ENCODE measurements around the gene OPTN.
"Not testable (repeated sequence)": the region's sequence is repeated elsewhere in the genome, so short reads cannot be mapped to it uniquely, and the experiment has no call there.

The OPTN gene

GRCh38 chr10:13072339-13072738 lies 27.6 kb upstream of the OPTN start:
- Histone ChIP-seq H3K4me3 (ENCODE audit: low read length) (no peak overlapping the region), H3K9ac (ENCODE audit: low read depth, low read length) (no peak overlapping the region), H3K36me3 (ENCODE audit: insufficient read depth, low read depth, low read length) (no peaks in the 10 kb centered on the region), H3K9me3 (ENCODE audit: insufficient read depth, low read depth, low read length) (peaks cover 13% of the 10 kb centered on the region), H3K4me1 (ENCODE audit: insufficient read depth, low read length) (no peaks in the 10 kb centered on the region), H3K27ac (ENCODE audit: low read length) (no peak overlapping the region), H3K27me3 (ENCODE audit: insufficient read depth, low read length) (no peaks in the 10 kb centered on the region)

- Histone ChIP-seq H3K9ac (ENCODE audit: low read depth, low read length) (no peak overlapping the region), H3K27ac (ENCODE audit: low read length) (no peak overlapping the region), H3K4me1 (ENCODE audit: insufficient read depth, low read length) (no peaks in the 10 kb centered on the region), H3K27me3 (ENCODE audit: insufficient read depth, low read length) (no peaks in the 10 kb centered on the region), H3K4me3 (ENCODE audit: low read length) (no peak overlapping the region), H3K9me3 (ENCODE audit: insufficient read depth, low read depth, low read length) (peaks cover 22% of the 10 kb centered on the region), H3K36me3 (ENCODE audit: insufficient read depth, low read depth, low read length) (no peaks in the 10 kb centered on the region)
These were observed 25.2 kb upstream of the OPTN start for GRCh38 chr10:13074563-13075451.

- no peaks in the 10 kb centered on the region for H3K4me1 ChIP-seq (ENCODE audit: insufficient read depth, low read length)
- H3K9me3 ChIP-seq (ENCODE audit: insufficient read depth, low read depth, low read length): peaks cover 33% of the 10 kb centered on the region
- H3K27me3 ChIP-seq (ENCODE audit: insufficient read depth, low read length): no peaks in the 10 kb centered on the region
These were observed 20.8 kb upstream of the OPTN start for GRCh38 chr10:13078912-13079775.

GRCh38 chr10:13079776-13080050 lies 20.2 kb upstream of the OPTN start:
- Histone ChIP-seq H3K36me3 (ENCODE audit: insufficient read depth, low read depth, low read length) (no peaks in the 10 kb centered on the region), H3K9ac (ENCODE audit: low read depth, low read length) (no peak overlapping the region), H3K4me3 (ENCODE audit: low read length) (no peak overlapping the region), H3K9me3 (ENCODE audit: insufficient read depth, low read depth, low read length) (peaks cover 39% of the 10 kb centered on the region), H3K4me1 (ENCODE audit: insufficient read depth, low read length) (no peaks in the 10 kb centered on the region), H3K27me3 (ENCODE audit: insufficient read depth, low read length) (no peaks in the 10 kb centered on the region), H3K27ac (ENCODE audit: low read length) (no peak overlapping the region)

More at GRCh38 chr10:13078912-13079775, 20.8 kb upstream of the OPTN start:
- H3K36me3 ChIP-seq (ENCODE audit: insufficient read depth, low read depth, low read length): no peaks in the 10 kb centered on the region
- no peak overlapping the region for H3K9ac ChIP-seq (ENCODE audit: low read depth, low read length)
- no peak overlapping the region for H3K27ac ChIP-seq (ENCODE audit: low read length)
- no peak overlapping the region for H3K4me3 ChIP-seq (ENCODE audit: low read length)

GRCh38 chr10:13080643-13081042 lies 19.3 kb upstream of the OPTN start:
- Histone ChIP-seq H3K27ac (ENCODE audit: low read length) (no peak overlapping the region), H3K4me1 (ENCODE audit: insufficient read depth, low read length) (no peaks in the 10 kb centered on the region), H3K9ac (ENCODE audit: low read depth, low read length) (no peak overlapping the region), H3K9me3 (ENCODE audit: insufficient read depth, low read depth, low read length) (peaks cover 48% of the 10 kb centered on the region), H3K36me3 (ENCODE audit: insufficient read depth, low read depth, low read length) (no peaks in the 10 kb centered on the region), H3K4me3 (ENCODE audit: low read length) (no peak overlapping the region), H3K27me3 (ENCODE audit: insufficient read depth, low read length) (no peaks in the 10 kb centered on the region)

GRCh38 chr10:13083700-13084099 lies 16.3 kb upstream of the OPTN start:
- not testable (repeated sequence) for H3K4me1 ChIP-seq (ENCODE audit: insufficient read depth, low read length); H3K36me3 ChIP-seq (ENCODE audit: insufficient read depth, low read depth, low read length); H3K4me3 ChIP-seq (ENCODE audit: low read length); H3K27me3 ChIP-seq (ENCODE audit: insufficient read depth, low read length); H3K9ac ChIP-seq (ENCODE audit: low read depth, low read length); H3K27ac ChIP-seq (ENCODE audit: low read length)
- H3K9me3 ChIP-seq (ENCODE audit: insufficient read depth, low read depth, low read length): peaks cover 58% of the 10 kb centered on the region

- Histone ChIP-seq H3K4me1 (ENCODE audit: insufficient read depth, low read length) (no peaks in the 10 kb centered on the region), H3K4me3 (ENCODE audit: low read length) (no peak overlapping the region), H3K36me3 (ENCODE audit: insufficient read depth, low read depth, low read length) (no peaks in the 10 kb centered on the region), H3K27me3 (ENCODE audit: insufficient read depth, low read length) (no peaks in the 10 kb centered on the region), H3K27ac (ENCODE audit: low read length) (no peak overlapping the region), H3K9me3 (ENCODE audit: insufficient read depth, low read depth, low read length) (peaks cover 38% of the 10 kb centered on the region), H3K9ac (ENCODE audit: low read depth, low read length) (no peak overlapping the region)
These were observed 13.9 kb upstream of the OPTN start for GRCh38 chr10:13086056-13086455.

GRCh38 chr10:13087601-13087985 lies 12.4 kb upstream of the OPTN start:
- Histone ChIP-seq H3K27me3 (ENCODE audit: insufficient read depth, low read length) (no peaks in the 10 kb centered on the region), H3K4me1 (ENCODE audit: insufficient read depth, low read length) (no peaks in the 10 kb centered on the region), H3K4me3 (ENCODE audit: low read length) (no peak overlapping the region), H3K27ac (ENCODE audit: low read length) (no peak overlapping the region), H3K9me3 (ENCODE audit: insufficient read depth, low read depth, low read length) (peaks cover 38% of the 10 kb centered on the region), H3K36me3 (ENCODE audit: insufficient read depth, low read depth, low read length) (no peaks in the 10 kb centered on the region), H3K9ac (ENCODE audit: low read depth, low read length) (no peak overlapping the region)

- H3K4me1 ChIP-seq (ENCODE audit: insufficient read depth, low read length): no peaks in the 10 kb centered on the region
- H3K4me3 ChIP-seq (ENCODE audit: low read length): no peak overlapping the region
- no peak overlapping the region for H3K9ac ChIP-seq (ENCODE audit: low read depth, low read length)
- no peak overlapping the region for H3K27ac ChIP-seq (ENCODE audit: low read length)
- peaks cover 35% of the 10 kb centered on the region for H3K9me3 ChIP-seq (ENCODE audit: insufficient read depth, low read depth, low read length)
- H3K36me3 ChIP-seq (ENCODE audit: insufficient read depth, low read depth, low read length): no peaks in the 10 kb centered on the region
- no peaks in the 10 kb centered on the region for H3K27me3 ChIP-seq (ENCODE audit: insufficient read depth, low read length)
These were observed 11.9 kb upstream of the OPTN start for GRCh38 chr10:13087986-13088618.

GRCh38 chr10:13089345-13089744 lies 10.6 kb upstream of the OPTN start:
- no peak overlapping the region for H3K27ac ChIP-seq (ENCODE audit: low read length)
- peaks cover 22% of the 10 kb centered on the region for H3K9me3 ChIP-seq (ENCODE audit: insufficient read depth, low read depth, low read length)
- H3K9ac ChIP-seq (ENCODE audit: low read depth, low read length): no peak overlapping the region
- H3K36me3 ChIP-seq (ENCODE audit: insufficient read depth, low read depth, low read length): no peaks in the 10 kb centered on the region
- H3K27me3 ChIP-seq (ENCODE audit: insufficient read depth, low read length): no peaks in the 10 kb centered on the region
- H3K4me3 ChIP-seq (ENCODE audit: low read length): no peak overlapping the region
- no peaks in the 10 kb centered on the region for H3K4me1 ChIP-seq (ENCODE audit: insufficient read depth, low read length)

GRCh38 chr10:13090289-13090688 lies 9.7 kb upstream of the OPTN start:
- no peak overlapping the region for H3K4me3 ChIP-seq (ENCODE audit: low read length)
- no peaks in the 10 kb centered on the region for H3K27me3 ChIP-seq (ENCODE audit: insufficient read depth, low read length)
- no peak overlapping the region for H3K27ac ChIP-seq (ENCODE audit: low read length)
- peaks cover 13% of the 10 kb centered on the region; the same call in 1 of the 2 replicates for H3K9me3 ChIP-seq (ENCODE audit: insufficient read depth, low read depth, low read length)
- no peaks in the 10 kb centered on the region for H3K36me3 ChIP-seq (ENCODE audit: insufficient read depth, low read depth, low read length)
- H3K4me1 ChIP-seq (ENCODE audit: insufficient read depth, low read length): no peaks in the 10 kb centered on the region
- H3K9ac ChIP-seq (ENCODE audit: low read depth, low read length): no peak overlapping the region
